HepG2 (cell line): Measurements from ENCODE around the gene MYO5B. TPM values are rescaled to one million over a fixed set of nuclear protein-coding genes. Genes with fewer than 3 reads are reported as not detected.
A peak's percentile ranks its signal among the peaks of the same experiment; 100 is the strongest.

Experiments used
- HNRNPLL ChIP-seq: fragments of 200-400 bp; formaldehyde crosslinking; IDR thresholded peaks from 2 replicates; pipeline ENCODE4 v1.6.1; 2017; ENCODE audit warnings: mild to moderate bottlenecking, low read depth, low read length; ENCODE audit not compliant: poor library complexity, severe bottlenecking
- KLF11 ChIP-seq: IDR thresholded peaks from 2 replicates; pipeline ENCODE4 v1.6.1; 2016; ENCODE audit warnings: missing compliant biosample characterization
- KLF13 ChIP-seq: sonication (generic); formaldehyde crosslinking; IDR thresholded peaks from 2 replicates; pipeline ENCODE4 v1.4.0; 2020; ENCODE audit warnings: mild to moderate bottlenecking, missing genetic modification reagents
- MBD4 ChIP-seq: IDR thresholded peaks from 2 replicates; pipeline ENCODE4 v1.6.1; 2012; ENCODE audit warnings: low read length, inconsistent platforms, borderline replicate concordance
- NR2F2 ChIP-seq: IDR thresholded peaks from 2 replicates; pipeline ENCODE4 v1.6.1; 2012; ENCODE audit warnings: low read depth, inconsistent platforms, borderline replicate concordance
- RBFOX2 ChIP-seq: fragments of 200-400 bp; formaldehyde crosslinking; IDR thresholded peaks from 2 replicates; pipeline ENCODE4 v1.6.1; 2017; ENCODE audit warnings: low read depth, mild to moderate bottlenecking, low read length
- THAP9 ChIP-seq: sonication (generic); formaldehyde crosslinking; IDR thresholded peaks from 2 replicates; pipeline ENCODE4; 2020; ENCODE audit warnings: missing genetic modification reagents, mild to moderate bottlenecking, borderline replicate concordance
- UBTF ChIP-seq: sonication (generic); formaldehyde crosslinking; IDR thresholded peaks from 2 replicates; pipeline ENCODE4 v1.4.0; 2020; ENCODE audit warnings: mild to moderate bottlenecking, missing genetic modification reagents
- ZEB1 ChIP-seq: IDR thresholded peaks from 2 replicates; pipeline ENCODE4 v1.6.1; 2012; ENCODE audit warnings: mild to moderate bottlenecking, low read depth, inconsistent platforms; ENCODE audit not compliant: insufficient replicate concordance
- ZNF562 ChIP-seq: sonication (generic); formaldehyde crosslinking; IDR thresholded peaks from 2 replicates; pipeline ENCODE4 v1.8.0; 2022; ENCODE audit warnings: missing genetic modification reagents, borderline replicate concordance
- ZNF687 ChIP-seq: sonication (generic); formaldehyde crosslinking; IDR thresholded peaks from 2 replicates; pipeline ENCODE4 v1.5.1; 2020; ENCODE audit warnings: mild to moderate bottlenecking, missing genetic modification reagents, moderate library complexity
- ZNF737 ChIP-seq: sonication (generic); formaldehyde crosslinking; IDR thresholded peaks from 2 replicates; pipeline ENCODE4 v1.5.0; 2020; ENCODE audit warnings: missing genetic modification reagents, mild to moderate bottlenecking, borderline replicate concordance
- polyA plus RNA-seq, 8 experiments: library from polyadenylated mRNA; depleted of rRNA in 3 of 8; stranded (reverse) in 7 of 8; unstranded in 1 of 8; fragments of >200 nt; fragmentation: Illumina TruSeq in 4 of 8; extraction: Trizol in 4 of 8; gene quantifications; 2 replicates each; pipeline versions ENCODE4 v1.2.1 to v1.2.3, GENCODE V29; 2011 to 2016; ENCODE audit warnings: low read depth in 4 of 8, missing spikeins in 1 of 8, mixed read lengths in 1 of 8; ENCODE audit not compliant: insufficient read depth in 1 of 8
- total RNA-seq, 5 experiments: library from RNA; depleted of rRNA; stranded (reverse); fragments of >200 nt; fragmentation: Illumina TruSeq; extraction: Trizol; gene quantifications; 2 replicates each; pipeline ENCODE4 v1.2.3, GENCODE V29; 2016; ENCODE audit warnings: low read depth in 1 of 5
- TF ChIP-seq, protein P1 (sequence below): sonication (generic); formaldehyde crosslinking; IDR thresholded peaks from 2 replicates; pipeline ENCODE4 v1.9.0; 2022; ENCODE audit warnings: missing genetic modification reagents, mild to moderate bottlenecking, borderline replicate concordance

Gene MYO5B
- total and polyA plus RNA-seq, 2 of the 13 experiments (the other 11 are each of a cell fraction or from before 2014, with no cell fraction given) = 13.1 to 24.0 TPM

- TF ChIP-seq ZNF562 (CRISPR knock-in tag) (no peak), THAP9 (CRISPR knock-in tag) (no peak), KLF13 (CRISPR knock-in tag) (0 out of 2 replicates have a peak, but pooled peaks have one; percentile 45), MBD4 (no peak), HNRNPLL (peak; percentile 31), ZEB1 (peak; percentile 15), ZNF737 (CRISPR knock-in tag) (0 out of 2 replicates have a peak, but pooled peaks have one; percentile 48), KLF11 (no peak), UBTF (CRISPR knock-in tag) (no peak; the same call in 1 of the 2 replicates), RBFOX2 (no peak), ZNF687 (CRISPR knock-in tag) (peak; percentile 23; the same call in 1 of the 2 replicates), NR2F2 (no peak)
- TF ChIP-seq, protein P1, sequence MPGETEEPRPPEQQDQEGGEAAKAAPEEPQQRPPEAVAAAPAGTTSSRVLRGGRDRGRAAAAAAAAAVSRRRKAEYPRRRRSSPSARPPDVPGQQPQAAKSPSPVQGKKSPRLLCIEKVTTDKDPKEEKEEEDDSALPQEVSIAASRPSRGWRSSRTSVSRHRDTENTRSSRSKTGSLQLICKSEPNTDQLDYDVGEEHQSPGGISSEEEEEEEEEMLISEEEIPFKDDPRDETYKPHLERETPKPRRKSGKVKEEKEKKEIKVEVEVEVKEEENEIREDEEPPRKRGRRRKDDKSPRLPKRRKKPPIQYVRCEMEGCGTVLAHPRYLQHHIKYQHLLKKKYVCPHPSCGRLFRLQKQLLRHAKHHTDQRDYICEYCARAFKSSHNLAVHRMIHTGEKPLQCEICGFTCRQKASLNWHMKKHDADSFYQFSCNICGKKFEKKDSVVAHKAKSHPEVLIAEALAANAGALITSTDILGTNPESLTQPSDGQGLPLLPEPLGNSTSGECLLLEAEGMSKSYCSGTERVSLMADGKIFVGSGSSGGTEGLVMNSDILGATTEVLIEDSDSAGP = peak; percentile 52; the same call in 1 of the 2 replicates
These were observed 1.8 kb downstream of the MYO5B start (continued) for GRCh38 chr18:50192995-50193795.
